Activated gamma-delta T cell treated with anti-CD3 and anti-CD28 coated beads, Interleukin-2, amount 50 U/mL, for 16 hours (primary cell): ENCODE measurements around the gene SLC22A1.

ENCODE experiments used
- DNase-seq: peaks from one replicate; pipeline ENCODE4 v3.0.0-alpha.2; 2020; ENCODE audit warnings: low read depth

SLC22A1 gene

GRCh38 chr6:160173806-160174527 lies 52.4 kb downstream of the SLC22A1 start:
- no peak for DNase-seq

- DNase-seq: no peak
Measured at GRCh38 chr6:160174681-160175080, 53.1 kb downstream of the SLC22A1 start.

GRCh38 chr6:160177220-160177619 lies 55.6 kb downstream of the SLC22A1 start:
- DNase-seq: no peak

DNA sequence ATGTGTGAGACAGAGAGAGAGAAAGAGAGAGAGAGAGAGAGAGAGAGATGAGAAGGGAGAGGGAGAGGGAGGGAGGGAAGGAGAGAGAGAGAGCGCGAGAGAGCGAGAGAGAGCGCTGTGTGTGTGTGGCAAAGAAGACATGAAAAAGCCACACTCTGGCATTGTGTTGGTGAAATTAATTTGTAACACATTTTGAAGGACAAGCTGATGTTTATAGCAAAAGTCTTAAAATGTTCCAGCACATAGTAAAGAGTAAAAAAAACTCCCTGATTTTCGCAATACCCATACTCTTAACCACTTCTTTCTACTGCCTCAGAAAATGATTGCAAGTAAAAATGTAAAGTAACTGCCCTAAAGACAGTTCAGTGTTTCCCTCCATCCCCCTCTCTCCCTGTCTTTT lies 56.7 kb downstream of the SLC22A1 start:
- DNase-seq: no peak

DNA sequence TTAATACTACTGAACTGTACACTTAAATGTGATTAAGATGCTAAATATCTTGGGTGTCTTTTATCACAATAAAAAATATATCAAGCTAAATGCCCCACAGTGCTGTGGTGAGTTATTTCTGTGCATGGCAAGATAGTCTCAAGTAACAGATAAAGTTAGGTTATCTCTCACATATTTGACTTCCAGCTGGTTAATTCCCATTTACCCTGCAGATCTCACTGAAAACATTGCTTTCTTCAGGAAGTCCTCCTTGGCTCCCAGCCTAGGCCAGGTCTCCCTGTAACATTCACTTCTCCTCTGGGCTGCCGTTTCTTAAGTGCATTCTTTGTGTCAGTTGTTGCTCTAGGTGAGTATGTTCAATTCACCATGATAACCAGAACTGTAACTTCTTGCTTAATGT lies 59.1 kb downstream of the SLC22A1 start:
- DNase-seq: no peak

DNA sequence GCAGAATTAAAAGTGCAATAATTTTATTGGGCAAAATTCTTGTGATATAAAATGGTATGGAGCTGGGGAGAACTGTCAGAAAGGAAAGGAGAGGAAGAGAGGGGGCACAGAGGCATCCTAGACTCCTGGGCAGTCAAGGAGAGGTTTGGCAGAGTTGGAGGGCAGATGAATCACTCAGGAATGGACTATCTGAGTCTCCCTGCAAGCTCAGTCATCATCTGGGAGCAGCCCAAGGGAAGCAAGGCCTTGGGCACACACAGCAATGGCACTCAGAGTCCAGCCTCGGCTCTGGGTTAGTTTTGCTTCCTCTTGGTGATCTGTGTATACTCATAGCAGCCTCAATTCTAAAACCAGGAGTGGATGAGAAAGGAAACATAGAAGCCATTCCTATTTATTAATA lies 67.2 kb downstream of the SLC22A1 start:
- DNase-seq: no peak

GRCh38 chr6:160190081-160190480 lies 68.5 kb downstream of the SLC22A1 start:
- no peak for DNase-seq

DNA sequence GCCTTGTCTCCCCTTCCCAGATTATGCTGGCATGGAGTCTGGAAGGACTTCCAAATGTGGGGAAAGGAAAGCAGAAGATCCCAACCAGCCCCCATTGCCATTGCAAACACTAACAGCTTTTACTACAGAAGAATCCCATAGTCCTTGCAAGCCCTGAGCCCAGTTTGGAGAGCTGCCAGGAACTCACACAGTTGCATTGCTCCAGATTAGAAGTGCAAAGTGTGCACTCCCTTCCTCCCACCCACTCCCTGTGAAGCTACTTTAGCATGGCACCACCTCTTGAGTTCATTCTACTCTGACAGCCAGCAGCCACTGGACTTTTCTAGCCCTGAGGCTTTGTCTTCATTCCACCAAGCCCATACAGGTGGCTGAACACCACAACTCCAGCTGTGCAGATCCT lies 69.4 kb downstream of the SLC22A1 start:
- no peak for DNase-seq

- no peak for DNase-seq
Measured at GRCh38 chr6:160192840-160193239, 71.2 kb downstream of the SLC22A1 start.

DNA sequence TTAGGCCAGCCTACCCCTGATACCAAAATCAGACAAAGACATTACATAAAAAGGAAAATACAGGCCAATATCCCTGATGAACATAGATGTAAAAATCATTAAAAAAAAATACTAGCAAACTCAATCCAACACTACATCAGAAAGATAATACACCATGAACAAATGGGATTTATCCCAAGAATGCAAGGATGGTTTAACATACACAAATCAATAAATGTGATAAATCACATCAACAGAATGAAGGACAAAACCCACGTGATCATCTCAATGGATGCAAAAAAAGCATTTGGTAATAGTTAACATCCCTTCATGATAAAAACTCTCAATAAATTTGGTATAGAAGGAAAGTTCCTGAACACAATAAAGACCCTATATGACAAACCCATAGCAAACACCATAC lies 73.2 kb downstream of the SLC22A1 start:
- DNase-seq: no peak

DNA sequence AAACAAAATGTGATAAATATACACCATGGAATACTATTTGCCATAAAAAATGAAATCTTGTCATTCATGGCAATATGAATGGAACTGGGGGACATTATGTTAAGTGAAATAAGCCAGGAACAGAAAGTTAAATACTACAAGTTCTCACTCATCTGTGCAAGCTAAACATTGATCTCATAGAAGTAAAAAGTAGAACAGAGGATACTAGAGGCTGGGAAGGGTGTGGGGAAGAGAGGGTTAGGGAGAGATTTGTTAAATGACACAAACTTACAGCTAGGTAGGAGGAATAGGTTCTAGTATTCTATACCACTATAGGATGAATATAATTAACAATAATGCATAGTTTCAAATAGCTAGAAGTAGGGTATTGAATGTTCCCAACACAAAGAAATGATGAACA lies 76.0 kb downstream of the SLC22A1 start:
- DNase-seq: no peak

DNA sequence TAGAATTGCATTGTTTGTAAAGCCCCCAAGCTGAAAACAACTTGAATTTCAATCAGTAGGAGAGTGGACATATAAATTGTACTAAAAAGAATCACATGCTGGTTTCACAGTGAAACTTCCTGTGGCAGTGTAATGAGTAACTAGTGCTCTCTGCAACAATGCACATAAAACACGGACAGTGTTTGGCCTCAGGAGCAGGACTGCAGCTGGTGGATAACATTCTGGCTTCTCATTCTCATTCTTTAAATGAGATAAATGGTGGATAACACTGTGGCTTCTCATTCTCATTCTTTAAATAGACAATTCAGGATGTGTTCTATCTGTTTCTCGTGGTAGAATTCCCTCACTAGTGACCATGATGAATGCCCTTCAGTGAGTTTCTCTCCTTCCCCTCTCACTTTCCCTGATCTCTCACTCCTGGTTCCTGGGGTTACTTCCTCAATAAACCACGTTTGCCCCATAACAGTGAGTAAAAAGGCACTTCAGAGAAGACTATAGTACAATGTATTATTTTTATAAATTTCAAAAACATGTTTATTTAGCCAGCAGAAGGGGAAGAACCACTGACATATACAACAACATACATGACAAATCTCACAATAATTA lies 77.1 kb downstream of the SLC22A1 start:
- no peak for DNase-seq

GRCh38 chr6:160201061-160201460 lies 79.4 kb downstream of the SLC22A1 start:
- DNase-seq: no peak

DNA sequence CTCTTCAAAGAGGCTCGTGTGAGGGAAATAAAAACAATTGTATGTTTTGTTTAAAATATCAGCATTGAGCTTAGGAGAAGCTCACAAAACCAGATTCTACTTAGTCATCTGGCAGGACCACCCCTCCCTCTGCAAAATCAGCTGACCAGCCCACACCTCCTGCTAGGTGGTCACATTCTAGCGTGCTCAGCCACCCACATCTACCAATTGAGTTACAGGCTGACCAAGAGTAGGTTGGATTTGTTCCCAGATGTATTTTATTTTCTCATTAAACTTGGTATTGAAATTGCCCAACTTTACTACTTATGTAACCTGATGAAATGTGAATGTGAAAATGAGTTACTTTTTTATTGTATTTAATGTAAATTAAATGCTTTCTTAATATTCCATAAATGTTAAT lies 80.8 kb downstream of the SLC22A1 start:
- DNase-seq: no peak

GRCh38 chr6:160203076-160203475 lies 81.5 kb downstream of the SLC22A1 start:
- DNase-seq: no peak

DNA sequence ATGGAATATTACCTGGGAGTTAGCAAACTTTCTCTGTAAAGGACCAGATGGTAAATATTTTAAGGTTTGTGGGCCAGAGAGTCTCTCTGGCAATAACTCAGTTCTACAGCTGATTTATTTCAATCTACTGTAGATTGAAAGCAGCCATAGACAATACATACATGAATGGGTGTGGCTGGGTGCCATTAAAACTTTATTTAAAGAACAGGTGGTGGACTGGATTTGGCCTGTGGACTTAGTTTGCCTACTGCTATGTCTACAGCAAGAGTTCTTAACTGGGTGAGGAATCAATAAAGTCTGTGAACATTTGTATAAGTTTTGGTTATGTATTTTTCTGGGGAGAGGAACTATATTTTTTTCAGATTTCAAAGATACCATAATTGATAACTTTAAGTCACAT lies 81.9 kb downstream of the SLC22A1 start:
- no peak for DNase-seq

DNA sequence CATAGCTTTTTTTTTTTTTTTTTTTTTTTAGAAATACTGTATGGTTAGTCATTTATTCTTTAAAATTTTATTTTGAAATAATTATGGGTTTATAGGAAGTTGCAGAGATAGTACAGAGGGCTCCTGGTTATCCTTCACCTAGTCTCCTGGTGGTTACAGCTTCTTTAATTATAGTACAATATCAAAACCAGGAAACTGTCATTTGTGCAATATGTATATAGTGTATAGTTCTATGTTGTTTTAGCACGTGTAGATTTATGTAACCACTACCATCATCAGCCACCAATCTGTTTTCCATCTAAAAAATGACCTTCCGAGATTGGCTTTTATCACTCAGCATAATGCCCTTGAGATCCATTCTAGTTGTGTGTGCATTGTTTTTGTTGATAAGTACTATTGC lies 82.3 kb downstream of the SLC22A1 start:
- DNase-seq: no peak

GRCh38 chr6:160204710-160205109 lies 83.1 kb downstream of the SLC22A1 start:
- no peak for DNase-seq

DNA sequence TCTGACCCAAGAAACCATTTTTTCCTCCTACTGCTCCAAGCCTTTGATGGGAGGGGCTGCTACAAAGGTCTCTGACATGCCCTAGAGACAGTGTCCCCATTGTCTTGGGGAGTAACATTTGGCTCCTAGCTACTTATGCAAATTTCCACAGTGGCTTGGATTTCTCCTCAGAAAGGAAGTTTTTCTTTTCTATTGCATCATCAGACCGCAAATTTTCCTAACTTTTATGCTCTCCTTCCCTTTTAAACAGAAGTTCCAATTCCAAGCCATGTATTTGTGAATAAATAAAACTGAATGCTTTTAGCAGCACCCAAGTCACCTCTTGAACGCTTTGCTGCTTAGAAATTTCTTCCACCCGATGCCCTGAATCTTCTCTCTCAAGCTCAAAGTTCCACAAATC lies 86.0 kb downstream of the SLC22A1 start:
- DNase-seq: no peak
